ENCODE results near the gene UBA1. TPM values are rescaled to one million over a fixed set of nuclear protein-coding genes. Genes with fewer than 3 reads are reported as not detected.

UBA1 gene
- total and polyA plus RNA-seq, 4 donors = 115 to 319 (median 219) TPM

- WGBS (ENCODE audit: insufficient coverage) = 91% methylated on average over 18 of the region's 19 CpGs
- Histone ChIP-seq H3K4me1 (ENCODE audit: control insufficient read depth, insufficient read depth, low read length) (peaks cover 7% of the 10 kb centered on the region), H3K27me3 (ENCODE audit: control insufficient read depth, insufficient read depth, low read length) (peaks cover 29% of the 10 kb centered on the region), H3K36me3 (ENCODE audit: control insufficient read depth, insufficient read depth, low read length) (peaks cover 55% of the 10 kb centered on the region), H3K27ac (ENCODE audit: low read depth, low read length) (no peak overlapping the region), H3K4me3 (ENCODE audit: low read depth, low read length) (no peak overlapping the region), H3K9me3 (ENCODE audit: control insufficient read depth, insufficient read depth, low read length) (no peaks in the 10 kb centered on the region)
- no peak for DNase-seq (ENCODE audit: low read depth in 4 of 6, low spot score in 6 of 6)
Observed at GRCh38 chrX:47169273-47169672, 24.4 kb upstream of the UBA1 start.

- DNase-seq (ENCODE audit: low read depth in 4 of 6, low spot score in 6 of 6) = peak in 1 of 6 donors; percentile 31
- peaks cover 33% of the 10 kb centered on the region for H3K27me3 ChIP-seq (ENCODE audit: control insufficient read depth, insufficient read depth, low read length)
- H3K4me1 ChIP-seq (ENCODE audit: control insufficient read depth, insufficient read depth, low read length) = peaks cover 7% of the 10 kb centered on the region
- H3K9me3 ChIP-seq (ENCODE audit: control insufficient read depth, insufficient read depth, low read length) = no peaks in the 10 kb centered on the region
- H3K4me3 ChIP-seq (ENCODE audit: low read depth, low read length) = no peak overlapping the region
- WGBS (ENCODE audit: insufficient coverage) = 78% methylated on average over 10 of the region's 13 CpGs
- no peak overlapping the region for H3K27ac ChIP-seq (ENCODE audit: low read depth, low read length)
- H3K36me3 ChIP-seq (ENCODE audit: control insufficient read depth, insufficient read depth, low read length) = peaks cover 60% of the 10 kb centered on the region
Observed at GRCh38 chrX:47169726-47170515, 23.7 kb upstream of the UBA1 start.

- H3K27me3 ChIP-seq (ENCODE audit: control insufficient read depth, insufficient read depth, low read length) = peaks cover 42% of the 10 kb centered on the region
- DNase-seq (ENCODE audit: low read depth in 4 of 6, low spot score in 6 of 6) = no peak
- peaks cover 7% of the 10 kb centered on the region for H3K4me1 ChIP-seq (ENCODE audit: control insufficient read depth, insufficient read depth, low read length)
- H3K27ac ChIP-seq (ENCODE audit: low read depth, low read length) = no peak overlapping the region
- WGBS (ENCODE audit: insufficient coverage) = 90% methylated on average over 20 of the region's 34 CpGs
- no peak overlapping the region for H3K4me3 ChIP-seq (ENCODE audit: low read depth, low read length)
- H3K36me3 ChIP-seq (ENCODE audit: control insufficient read depth, insufficient read depth, low read length) = peaks cover 72% of the 10 kb centered on the region
- no peaks in the 10 kb centered on the region for H3K9me3 ChIP-seq (ENCODE audit: control insufficient read depth, insufficient read depth, low read length)
Observed at GRCh38 chrX:47170861-47171692, 22.6 kb upstream of the UBA1 start.

- Histone ChIP-seq H3K36me3 (ENCODE audit: control insufficient read depth, insufficient read depth, low read length) (peaks cover 79% of the 10 kb centered on the region), H3K4me1 (ENCODE audit: control insufficient read depth, insufficient read depth, low read length) (peaks cover 7% of the 10 kb centered on the region), H3K9me3 (ENCODE audit: control insufficient read depth, insufficient read depth, low read length) (no peaks in the 10 kb centered on the region), H3K4me3 (ENCODE audit: low read depth, low read length) (no peak overlapping the region), H3K27ac (ENCODE audit: low read depth, low read length) (no peak overlapping the region), H3K27me3 (ENCODE audit: control insufficient read depth, insufficient read depth, low read length) (peaks cover 44% of the 10 kb centered on the region)
- DNase-seq (ENCODE audit: low read depth in 4 of 6, low spot score in 6 of 6) = no peak
- 71% methylated on average over 2 of the region's 2 CpGs for WGBS (ENCODE audit: insufficient coverage)
Observed at GRCh38 chrX:47171996-47172395, 21.6 kb upstream of the UBA1 start.

GRCh38 chrX:47172549-47172948 is 21.1 kb upstream of the UBA1 start:
- Histone ChIP-seq H3K4me3 (ENCODE audit: low read depth, low read length) (no peak overlapping the region), H3K9me3 (ENCODE audit: control insufficient read depth, insufficient read depth, low read length) (no peaks in the 10 kb centered on the region), H3K36me3 (ENCODE audit: control insufficient read depth, insufficient read depth, low read length) (peaks cover 84% of the 10 kb centered on the region), H3K27me3 (ENCODE audit: control insufficient read depth, insufficient read depth, low read length) (peaks cover 49% of the 10 kb centered on the region), H3K4me1 (ENCODE audit: control insufficient read depth, insufficient read depth, low read length) (peaks cover 7% of the 10 kb centered on the region), H3K27ac (ENCODE audit: low read depth, low read length) (no peak overlapping the region)
- DNase-seq (ENCODE audit: low read depth in 4 of 6, low spot score in 6 of 6) = no peak
- 76% methylated on average over 7 of the region's 7 CpGs for WGBS (ENCODE audit: insufficient coverage)

- H3K4me3 ChIP-seq (ENCODE audit: low read depth, low read length) = no peak overlapping the region
- peaks cover 7% of the 10 kb centered on the region for H3K4me1 ChIP-seq (ENCODE audit: control insufficient read depth, insufficient read depth, low read length)
- H3K9me3 ChIP-seq (ENCODE audit: control insufficient read depth, insufficient read depth, low read length) = no peaks in the 10 kb centered on the region
- H3K36me3 ChIP-seq (ENCODE audit: control insufficient read depth, insufficient read depth, low read length) = peaks cover 91% of the 10 kb centered on the region
- H3K27me3 ChIP-seq (ENCODE audit: control insufficient read depth, insufficient read depth, low read length) = peaks cover 54% of the 10 kb centered on the region
- WGBS (ENCODE audit: insufficient coverage) = 82% methylated on average over 16 of the region's 18 CpGs
- no peak overlapping the region for H3K27ac ChIP-seq (ENCODE audit: low read depth, low read length)
- DNase-seq (ENCODE audit: low read depth in 4 of 6, low spot score in 6 of 6) = no peak
Observed at GRCh38 chrX:47172971-47173792, 20.4 kb upstream of the UBA1 start.

- WGBS (ENCODE audit: insufficient coverage) = 83% methylated on average over 12 of the region's 12 CpGs
- H3K9me3 ChIP-seq (ENCODE audit: control insufficient read depth, insufficient read depth, low read length) = no peaks in the 10 kb centered on the region
Observed at GRCh38 chrX:47174376-47174775, 19.3 kb upstream of the UBA1 start.

GRCh38 chrX:47174846-47175587 is 18.6 kb upstream of the UBA1 start:
- WGBS (ENCODE audit: insufficient coverage) = 81% methylated on average over 21 of the region's 23 CpGs
- Histone ChIP-seq H3K27me3 (ENCODE audit: control insufficient read depth, insufficient read depth, low read length) (peaks cover 50% of the 10 kb centered on the region), H3K9me3 (ENCODE audit: control insufficient read depth, insufficient read depth, low read length) (no peaks in the 10 kb centered on the region), H3K27ac (ENCODE audit: low read depth, low read length) (no peak overlapping the region), H3K4me3 (ENCODE audit: low read depth, low read length) (no peak overlapping the region), H3K4me1 (ENCODE audit: control insufficient read depth, insufficient read depth, low read length) (peaks cover 3% of the 10 kb centered on the region), H3K36me3 (ENCODE audit: control insufficient read depth, insufficient read depth, low read length) (peaks cover 96% of the 10 kb centered on the region)
- DNase-seq (ENCODE audit: low read depth in 4 of 6, low spot score in 6 of 6) = no peak

More at GRCh38 chrX:47174376-47174775, 19.3 kb upstream of the UBA1 start:
- H3K27ac ChIP-seq (ENCODE audit: low read depth, low read length) = no peak overlapping the region
- H3K27me3 ChIP-seq (ENCODE audit: control insufficient read depth, insufficient read depth, low read length) = peaks cover 57% of the 10 kb centered on the region
- no peak for DNase-seq (ENCODE audit: low read depth in 4 of 6, low spot score in 6 of 6)
- H3K36me3 ChIP-seq (ENCODE audit: control insufficient read depth, insufficient read depth, low read length) = peaks cover 96% of the 10 kb centered on the region
- H3K4me1 ChIP-seq (ENCODE audit: control insufficient read depth, insufficient read depth, low read length) = peaks cover 7% of the 10 kb centered on the region
- H3K4me3 ChIP-seq (ENCODE audit: low read depth, low read length) = no peak overlapping the region

- 81% methylated on average over 11 of the region's 12 CpGs for WGBS (ENCODE audit: insufficient coverage)
- Histone ChIP-seq H3K9me3 (ENCODE audit: control insufficient read depth, insufficient read depth, low read length) (no peaks in the 10 kb centered on the region), H3K4me1 (ENCODE audit: control insufficient read depth, insufficient read depth, low read length) (no peaks in the 10 kb centered on the region), H3K27me3 (ENCODE audit: control insufficient read depth, insufficient read depth, low read length) (peaks cover 52% of the 10 kb centered on the region), H3K27ac (ENCODE audit: low read depth, low read length) (no peak overlapping the region), H3K4me3 (ENCODE audit: low read depth, low read length) (no peak overlapping the region), H3K36me3 (ENCODE audit: control insufficient read depth, insufficient read depth, low read length) (peaks cover 96% of the 10 kb centered on the region)
- DNase-seq (ENCODE audit: low read depth in 4 of 6, low spot score in 6 of 6) = no peak
Observed at GRCh38 chrX:47175588-47175980, 18.0 kb upstream of the UBA1 start.

Measured in spinal cord (tissue), 10 donors.